NCI-H1436 treated with DMSO at 0.1 percent for 48 hours (cell line): ENCODE data around the gene FIGLA.
"Not testable (repeated sequence)": the region's sequence is repeated elsewhere in the genome, so short reads cannot be mapped to it uniquely, and the experiment has no call there.

Experiments
- DNase-seq: peaks from one replicate; lab custom pipeline; 2025; lab: John Stamatoyannopoulos, UW

Gene FIGLA

DNA sequence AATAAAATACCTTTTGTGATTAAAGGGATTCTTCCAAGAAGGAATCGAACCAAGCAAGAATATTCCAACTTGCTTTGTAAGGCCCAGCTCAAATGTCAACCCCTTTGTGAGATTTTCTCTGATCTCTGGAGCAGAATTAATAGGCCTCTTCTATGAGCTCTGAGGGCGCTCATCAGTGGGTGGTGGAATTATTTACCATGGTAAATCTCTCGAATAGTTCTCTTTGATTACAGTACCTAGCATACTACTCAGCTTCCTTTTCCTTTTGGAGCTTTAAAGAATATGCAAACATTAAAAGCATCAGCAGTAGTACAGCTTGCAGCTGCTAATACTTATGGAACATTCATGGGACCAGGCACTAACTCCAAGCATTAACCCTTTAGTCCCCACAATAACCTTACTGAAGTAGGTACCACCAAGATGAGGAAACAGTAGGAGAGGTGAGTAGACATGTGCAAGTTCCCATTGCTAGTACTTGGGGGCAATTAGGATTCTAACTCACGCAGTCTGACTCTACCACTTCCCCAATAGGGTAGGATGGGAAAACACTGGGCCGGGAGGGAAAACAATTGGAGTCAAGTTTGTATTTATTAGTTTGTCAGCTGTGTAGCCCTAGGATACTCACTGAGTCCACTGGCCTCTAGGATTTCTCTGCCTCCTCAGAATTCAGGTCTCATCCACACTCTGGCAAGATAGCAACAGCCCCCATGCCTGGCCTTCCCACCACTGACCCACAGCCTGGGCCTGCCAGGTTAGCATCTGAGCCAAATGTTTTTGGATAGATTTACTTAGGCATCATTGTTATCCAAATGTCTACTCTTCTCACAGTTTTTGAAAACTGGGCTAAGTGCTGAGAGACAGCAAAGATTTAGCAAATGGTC lies 44.1 kb downstream of the FIGLA start:
- DNase-seq, result no peak

DNA sequence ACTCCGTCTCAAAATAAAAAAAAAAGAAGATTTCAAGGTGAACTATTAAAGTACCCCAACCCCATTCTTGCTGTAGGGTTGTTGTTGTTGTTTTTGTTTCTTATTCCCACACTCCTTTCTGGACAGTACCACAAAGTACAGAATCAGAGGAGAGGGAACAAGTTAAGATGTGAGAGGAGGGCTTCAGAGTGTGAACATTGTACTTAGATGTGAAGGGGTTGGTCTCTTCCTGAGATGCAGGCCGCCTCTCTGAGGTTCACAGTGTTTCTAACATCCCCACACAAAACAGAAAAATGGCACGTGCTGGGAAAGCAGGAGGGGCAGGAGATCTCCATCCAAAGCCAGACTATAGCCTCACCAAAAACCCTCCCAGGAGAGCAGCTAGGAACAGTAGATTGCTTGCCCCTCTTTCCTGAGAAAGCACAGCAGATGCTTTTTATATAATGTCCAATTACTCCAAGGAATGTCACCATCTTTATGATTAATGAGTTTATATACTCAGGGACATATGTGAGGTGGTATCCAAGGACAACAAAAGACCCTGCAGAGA lies 45.1 kb downstream of the FIGLA start:
- DNase-seq, result no peak

DNA sequence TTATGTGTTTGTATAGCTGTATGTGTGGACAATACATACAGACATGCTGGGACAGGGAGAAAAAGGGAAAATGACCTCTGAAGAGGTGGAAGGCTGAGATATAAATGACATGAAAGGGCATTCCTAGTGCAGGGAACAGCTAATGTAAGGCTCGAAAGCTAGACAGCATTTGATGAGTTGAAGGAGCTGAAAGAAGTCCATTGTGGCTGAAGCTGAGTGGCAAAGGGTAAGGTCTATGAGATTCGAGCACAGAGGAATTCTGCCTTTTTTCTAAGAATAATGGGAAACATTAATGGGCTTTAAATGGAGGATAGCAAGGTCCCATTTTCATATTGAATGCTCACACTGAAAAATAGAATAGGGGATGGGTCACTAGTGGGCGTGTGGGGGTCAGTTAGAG lies 46.0 kb downstream of the FIGLA start:
- DNase-seq, result no peak

DNA sequence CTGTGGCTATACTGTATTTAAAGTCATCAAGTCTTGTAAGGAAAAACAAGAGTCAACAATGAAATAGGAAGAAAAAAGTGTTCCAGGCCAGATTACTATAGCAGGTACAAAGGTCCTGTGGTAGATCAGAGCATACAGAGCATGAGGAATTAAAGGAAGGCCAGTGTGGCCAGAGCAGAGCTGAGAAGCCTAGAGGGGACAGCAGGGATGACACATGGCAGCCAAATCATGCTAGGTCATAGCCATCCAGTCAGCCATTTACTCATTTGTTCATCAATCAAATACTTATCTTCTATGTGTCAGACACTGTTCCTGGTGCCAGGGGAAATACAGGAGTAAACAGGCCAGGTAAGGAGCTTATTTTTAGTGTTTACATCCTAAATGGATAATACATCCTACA lies 46.8 kb downstream of the FIGLA start:
- no peak for DNase-seq

DNA sequence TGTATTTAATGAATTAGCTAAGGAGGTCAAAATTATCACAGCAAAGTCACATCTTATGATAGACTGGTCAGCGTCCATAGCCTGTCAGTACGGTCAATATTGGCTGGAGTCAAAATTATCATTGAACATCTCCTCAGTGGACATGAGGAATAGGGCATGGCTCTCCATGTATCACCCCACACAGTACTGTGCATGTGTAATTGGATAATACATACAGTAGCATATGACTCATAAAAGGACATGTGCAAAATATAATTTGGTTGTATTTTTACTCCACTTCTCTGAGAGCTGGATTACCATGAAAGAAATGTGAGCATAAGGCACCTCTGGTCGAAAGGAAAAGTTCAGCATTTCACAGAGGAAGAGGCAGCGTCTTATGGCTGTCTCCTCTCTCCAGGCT lies 47.4 kb downstream of the FIGLA start:
- DNase-seq, result no peak

DNA sequence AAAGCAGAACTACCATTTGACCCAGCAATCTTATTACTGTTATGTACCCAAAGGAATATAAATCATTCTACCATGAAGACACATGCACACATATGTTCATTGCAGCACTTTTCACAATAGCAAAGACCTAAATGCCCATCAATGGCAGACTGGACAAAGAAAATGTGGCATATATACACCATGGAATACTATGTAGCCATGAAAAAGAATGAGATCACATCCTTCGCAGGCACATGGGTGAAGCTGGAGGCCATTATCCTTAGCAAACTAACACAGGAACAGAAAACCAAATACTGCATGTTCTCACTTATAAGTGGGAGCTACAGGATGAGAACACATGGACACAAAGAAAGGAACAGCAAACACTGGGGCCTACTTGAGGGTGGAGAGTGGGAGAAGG lies 51.0 kb downstream of the FIGLA start:
- DNase-seq, result not testable (repeated sequence)

DNA sequence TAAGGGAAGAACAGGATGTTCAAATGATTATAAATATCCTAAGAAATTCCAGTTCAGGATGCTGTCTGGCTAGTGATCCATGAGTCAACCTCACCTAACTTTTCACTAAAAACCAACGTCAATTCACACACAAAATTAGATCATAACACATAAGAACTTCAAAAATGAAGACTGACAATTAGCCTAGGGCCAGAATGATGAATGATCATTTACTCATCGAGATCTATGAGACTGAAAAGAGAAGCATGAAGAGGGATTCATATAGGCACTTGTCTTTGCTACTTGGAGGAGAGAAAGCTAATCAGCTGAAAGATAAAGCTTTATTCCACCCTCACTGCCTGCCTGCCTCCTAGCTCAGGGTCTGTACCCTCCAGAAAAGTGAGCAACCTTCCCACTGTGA lies 52.3 kb downstream of the FIGLA start:
- no peak for DNase-seq

DNA sequence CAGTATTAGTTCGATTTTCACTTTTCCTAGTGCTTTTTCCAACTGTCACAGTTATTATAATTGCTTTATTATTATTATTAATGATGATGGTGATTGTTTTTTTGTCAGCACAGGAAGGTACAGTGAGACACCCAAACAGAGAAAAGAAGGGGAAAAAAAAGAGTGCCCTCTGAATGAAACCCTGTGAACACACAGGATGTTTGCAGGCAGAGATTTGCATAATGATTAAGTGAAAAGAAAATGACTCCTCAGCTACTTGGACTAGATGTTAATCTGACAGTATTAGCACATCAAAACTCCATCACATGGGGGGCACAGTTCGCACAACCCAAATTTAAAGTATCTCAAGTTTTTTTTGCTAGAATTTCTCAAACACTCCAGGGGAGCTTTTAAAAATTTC lies 55.4 kb downstream of the FIGLA start:
- DNase-seq, result no peak

DNA sequence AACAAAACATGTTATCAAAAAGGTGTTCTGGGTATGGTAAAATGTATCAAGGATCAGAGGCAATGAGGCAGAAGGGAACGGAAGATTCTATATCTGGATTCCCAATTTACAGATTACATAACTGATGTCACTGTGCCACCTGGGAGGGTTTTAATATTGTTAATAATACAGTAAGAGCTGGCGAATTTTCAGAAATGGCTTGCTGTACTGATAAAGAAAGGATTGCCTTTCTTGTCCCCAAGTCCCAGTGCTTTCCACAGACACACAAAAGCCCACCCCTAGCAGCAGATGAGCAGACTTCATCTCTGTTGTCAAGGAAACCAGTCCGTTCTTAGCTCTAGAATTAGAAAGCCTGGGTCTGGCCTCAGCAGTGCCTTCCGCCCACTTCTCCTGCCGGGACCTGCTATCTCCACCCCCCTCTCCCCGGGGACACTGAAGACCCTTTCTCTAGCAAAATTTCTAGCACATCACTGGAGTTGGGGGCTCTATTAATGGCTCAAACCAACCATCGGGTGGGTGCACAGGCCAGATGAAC lies 56.7 kb downstream of the FIGLA start:
- DNase-seq, result no peak

DNA sequence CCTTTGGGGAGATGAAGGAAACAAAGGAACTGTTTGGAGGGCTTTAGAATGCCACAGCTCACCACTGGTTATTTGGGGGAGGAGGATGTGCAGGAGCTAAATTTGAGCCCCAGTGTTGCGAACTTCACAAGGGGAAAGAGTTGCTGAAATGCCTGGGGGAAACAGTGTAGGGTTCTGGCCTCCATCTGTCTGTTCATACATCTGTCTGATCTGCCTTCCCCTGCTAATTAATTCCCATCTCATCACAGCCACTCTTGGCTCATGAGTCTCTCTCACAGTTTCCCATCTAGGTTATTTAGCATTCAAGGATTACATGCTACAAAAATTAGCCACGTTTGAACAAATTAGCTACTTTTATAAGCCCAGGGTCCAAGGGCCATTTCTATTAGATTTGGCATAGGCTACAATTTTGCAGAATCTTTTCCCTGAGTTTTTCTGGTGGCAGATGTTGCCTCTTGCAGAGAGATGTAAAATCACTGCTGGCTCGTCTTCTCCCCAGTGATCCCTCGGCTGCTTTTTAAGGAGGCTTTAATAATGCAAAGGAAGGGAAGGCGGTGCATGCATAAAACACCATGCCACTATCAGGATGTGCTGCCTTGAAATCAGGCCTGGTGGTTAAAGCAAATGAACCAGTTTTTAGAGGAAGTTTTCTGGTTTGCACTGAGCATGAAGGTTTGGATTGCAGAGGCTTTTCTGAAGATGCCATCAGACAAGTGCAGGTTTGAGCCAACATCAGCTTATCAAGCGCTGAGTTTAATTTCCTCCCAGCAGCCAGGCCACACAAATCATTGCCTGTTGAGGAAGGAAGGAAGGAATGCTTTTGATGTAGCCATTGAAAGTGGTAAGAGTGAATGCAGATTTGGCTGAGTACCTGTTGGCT lies 57.4 kb downstream of the FIGLA start:
- DNase-seq, result no peak

DNA sequence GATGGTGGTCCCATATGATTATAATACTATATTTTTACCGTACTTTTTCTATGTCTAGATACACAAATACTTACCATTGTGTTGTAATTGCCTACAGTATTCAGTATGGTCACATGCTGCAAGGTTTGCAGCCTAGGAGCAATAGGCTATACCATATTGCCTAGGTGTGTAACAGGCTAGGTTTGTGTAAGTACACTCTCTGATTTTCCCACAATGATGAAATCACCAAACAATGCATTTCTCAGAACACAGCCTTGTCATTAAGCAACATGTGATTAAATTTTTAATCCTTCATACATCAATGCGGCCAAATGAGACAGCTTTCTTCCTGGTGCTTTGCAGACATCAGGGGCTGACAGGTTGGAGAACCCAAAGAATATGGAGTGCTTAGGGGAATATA lies 59.7 kb downstream of the FIGLA start:
- no peak for DNase-seq

DNA sequence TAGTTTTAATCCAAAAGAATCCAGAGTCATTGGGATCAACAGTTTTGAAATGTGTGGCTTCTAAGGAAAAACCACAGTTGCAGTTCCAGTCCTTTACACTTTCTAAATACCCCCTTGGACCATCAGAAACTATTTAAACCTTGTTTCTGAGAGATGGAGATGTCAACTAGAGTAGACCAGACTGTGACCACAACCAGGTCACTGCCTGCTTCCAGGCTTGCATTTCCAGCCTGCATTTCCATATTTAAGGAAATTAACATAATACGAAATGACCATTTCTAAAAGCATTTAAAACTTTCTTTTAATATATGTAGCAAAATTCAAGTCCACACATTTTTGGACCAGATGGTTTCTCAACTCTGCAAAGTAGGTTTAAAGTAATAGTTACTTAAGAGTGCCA lies 60.8 kb downstream of the FIGLA start:
- no peak for DNase-seq

DNA sequence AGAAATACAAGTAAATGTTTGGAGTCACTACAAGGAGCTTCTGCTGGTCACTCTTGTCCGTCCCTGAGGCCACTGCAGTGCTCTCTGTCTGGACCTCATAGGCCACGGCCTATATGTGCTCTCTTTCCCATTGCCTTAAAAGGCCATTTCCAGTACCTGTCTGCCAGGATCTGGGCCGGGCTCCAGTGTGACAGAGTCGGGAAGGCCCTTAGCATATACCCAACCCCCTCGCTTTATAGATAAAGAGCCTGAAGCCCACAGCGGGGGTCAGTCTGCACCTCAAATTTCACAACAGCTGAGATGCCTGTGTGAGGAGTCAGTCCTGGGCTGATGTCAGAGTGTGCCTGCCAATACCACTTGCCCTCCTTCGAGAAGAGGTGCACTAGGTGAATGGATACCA lies 62.3 kb downstream of the FIGLA start:
- DNase-seq, result no peak
